Astrocyte (in vitro differentiated cells and primary cell): ENCODE results near the gene RPS6KA2. TPM values are rescaled to one million over a fixed set of nuclear protein-coding genes. Genes with fewer than 3 reads are reported as not detected.

Experiments used
- DNase-seq: peaks from one replicate; pipeline ENCODE4 v3.0.0-alpha.2; 2010; ENCODE audit warnings: low read depth
- FAIRE-seq: peaks from 2 replicates; lab custom pipeline; 2011; peaks lifted over from hg19 to GRCh38; lab: Jason Lieb, UNC
- H2AFZ ChIP-seq: 2 replicates; pipeline ENCODE4 v1.6.0; 2012; ENCODE audit warnings: low read depth, low read length, inconsistent platforms
- H3K27ac ChIP-seq: 2 replicates; pipeline ENCODE4 v1.5.1; 2011; ENCODE audit warnings: low read depth, low read length, inconsistent platforms
- H3K27me3 ChIP-seq: 2 replicates; pipeline ENCODE4 v1.6.0; 2011; ENCODE audit warnings: low read length, inconsistent platforms; ENCODE audit not compliant: insufficient read depth
- H3K36me3 ChIP-seq: 2 replicates; pipeline ENCODE4 v1.5.1; 2011; ENCODE audit warnings: low read length, inconsistent platforms; ENCODE audit not compliant: insufficient read depth
- H3K4me1 ChIP-seq: 2 replicates; pipeline ENCODE4 v1.5.1; 2011; ENCODE audit warnings: low read length, inconsistent platforms; ENCODE audit not compliant: insufficient read depth
- H3K4me2 ChIP-seq: 2 replicates; pipeline ENCODE4 v1.6.0; 2012; ENCODE audit warnings: low read length, inconsistent platforms
- H3K4me3 ChIP-seq: 2 replicates; pipeline ENCODE4 v1.5.1; 2011; ENCODE audit warnings: low read depth, mild to moderate bottlenecking, low read length, inconsistent platforms; ENCODE audit not compliant: insufficient read depth
- H3K79me2 ChIP-seq: 2 replicates; pipeline ENCODE4 v1.6.0; 2012; ENCODE audit warnings: mild to moderate bottlenecking, low read length, inconsistent platforms; ENCODE audit not compliant: insufficient read depth
- H3K9ac ChIP-seq: 2 replicates; pipeline ENCODE4 v1.6.0; 2012; ENCODE audit warnings: mild to moderate bottlenecking, low read length, inconsistent platforms
- H3K9me3 ChIP-seq: 2 replicates; pipeline ENCODE4 v1.5.1; 2012; ENCODE audit warnings: low read depth, mild to moderate bottlenecking, low read length, inconsistent platforms; ENCODE audit not compliant: insufficient read depth
- H4K20me1 ChIP-seq: 2 replicates; pipeline ENCODE4 v1.6.0; 2012; ENCODE audit warnings: low read length, inconsistent platforms; ENCODE audit not compliant: insufficient read depth
- H3K27ac Mint-ChIP-seq: one replicate; pipeline ENCODE4 v1.8.0; 2021; ENCODE audit warnings: mild to moderate bottlenecking, mixed read lengths; ENCODE audit not compliant: unreplicated experiment
- H3K27me3 Mint-ChIP-seq: one replicate; pipeline ENCODE4 v1.8.0; 2021; ENCODE audit warnings: low read depth, mixed read lengths; ENCODE audit not compliant: unreplicated experiment
- H3K36me3 Mint-ChIP-seq: one replicate; pipeline ENCODE4 v1.8.0; 2021; ENCODE audit warnings: low read depth, mixed read lengths; ENCODE audit not compliant: unreplicated experiment
- H3K4me1 Mint-ChIP-seq: one replicate; pipeline ENCODE4 v1.8.0; 2021; ENCODE audit warnings: low read depth, mixed read lengths; ENCODE audit not compliant: unreplicated experiment
- H3K4me3 Mint-ChIP-seq: one replicate; pipeline ENCODE4 v1.8.0; 2021; ENCODE audit warnings: mild to moderate bottlenecking, moderate library complexity, mixed read lengths; ENCODE audit not compliant: unreplicated experiment
- H3K9me3 Mint-ChIP-seq: one replicate; pipeline ENCODE4 v1.8.0; 2021; ENCODE audit warnings: mild to moderate bottlenecking, mixed read lengths; ENCODE audit not compliant: unreplicated experiment
- CTCF ChIP-seq: IDR thresholded peaks from 2 replicates; pipeline ENCODE4 v1.5.1; 2011; ENCODE audit warnings: low read depth, mild to moderate bottlenecking, inconsistent platforms, low read length, moderate library complexity; ENCODE audit not compliant: insufficient read depth
- EZH2 ChIP-seq: IDR thresholded peaks from 2 replicates; pipeline ENCODE4 v1.6.1; 2012; ENCODE audit warnings: mild to moderate bottlenecking, low read length, inconsistent platforms; ENCODE audit not compliant: insufficient read depth
- total RNA-seq: library from RNA; stranded (reverse); gene quantifications from 2 replicates; pipeline ENCODE4 v1.2.1, GENCODE V29; 2021

Gene RPS6KA2
- total RNA-seq, 1 donor from 2014 or later, result 33.5 TPM

- H3K4me3 ChIP-seq, result no peak within 1 kb of the TSS
- no peak within 1 kb of the TSS for H3K27ac Mint-ChIP-seq
- peaks cover 56% of the 10 kb centered on the region for H3K79me2 ChIP-seq
Measured at GRCh38 chr6:166586424-166587156, 40.5 kb downstream of the RPS6KA2 start, which contains the start of gene RAMACL. RAMACL (minus strand) TSS chr6:166586678; CDS start chr6:166586477, 201 bp downstream.

GRCh38 chr6:166584853-166585429 lies 42.1 kb downstream of the RPS6KA2 start:
- H3K4me1 ChIP-seq, result peaks cover 14% of the 10 kb centered on the region
- peaks cover 2% of the 10 kb centered on the region for H3K36me3 Mint-ChIP-seq
- H3K4me2 ChIP-seq, result peak overlapping the region; percentile 3
- H3K27ac ChIP-seq, result peak overlapping the region; percentile 0
- H3K27me3 ChIP-seq, result no peaks in the 10 kb centered on the region
- H3K4me3 Mint-ChIP-seq, result peak overlapping the region; percentile 45
- H4K20me1 ChIP-seq, result no peaks in the 10 kb centered on the region
- H3K9me3 ChIP-seq, result no peaks in the 10 kb centered on the region
- peaks cover 42% of the 10 kb centered on the region for H3K4me1 Mint-ChIP-seq
- DNase-seq, result no peak
- no peak overlapping the region for H3K27ac Mint-ChIP-seq
- H3K9ac ChIP-seq, result peak overlapping the region; percentile 3
- H3K9me3 Mint-ChIP-seq, result no peaks in the 10 kb centered on the region
- H3K36me3 ChIP-seq, result no peaks in the 10 kb centered on the region
- H3K79me2 ChIP-seq, result peaks cover 41% of the 10 kb centered on the region
- FAIRE-seq, result no peak
- no peak overlapping the region for H2AFZ ChIP-seq
- H3K27me3 Mint-ChIP-seq, result no peaks in the 10 kb centered on the region
- TF ChIP-seq CTCF (no peak), EZH2 (no peak)
- no peak overlapping the region for H3K4me3 ChIP-seq

More at GRCh38 chr6:166586424-166587156, 40.5 kb downstream of the RPS6KA2 start, which contains the start of gene RAMACL:
- Mint-ChIP-seq H3K9me3 (no peaks in the 10 kb centered on the region), H3K27me3 (no peaks in the 10 kb centered on the region), H3K36me3 (peaks cover 2% of the 10 kb centered on the region), H3K4me1 (peaks cover 45% of the 10 kb centered on the region), H3K4me3 (no peak within 1 kb of the TSS)
- H4K20me1 ChIP-seq, result no peaks in the 10 kb centered on the region
- H2AFZ ChIP-seq, result no peak within 1 kb of the TSS
- FAIRE-seq (no peak), DNase-seq (no peak)
- TF ChIP-seq EZH2 (no peak), CTCF (no peak)
- H3K4me1 ChIP-seq, result peaks cover 20% of the 10 kb centered on the region
- no peaks in the 10 kb centered on the region for H3K9me3 ChIP-seq
- H3K4me2 ChIP-seq, result no peak within 1 kb of the TSS
- no peaks in the 10 kb centered on the region for H3K27me3 ChIP-seq
- H3K27ac ChIP-seq, result no peak within 1 kb of the TSS
- no peaks in the 10 kb centered on the region for H3K36me3 ChIP-seq
- H3K9ac ChIP-seq, result no peak within 1 kb of the TSS

- no peaks in the 10 kb centered on the region for H3K9me3 Mint-ChIP-seq
- H3K4me1 ChIP-seq, result peaks cover 6% of the 10 kb centered on the region
- no peaks in the 10 kb centered on the region for H3K36me3 ChIP-seq
- H3K27me3 ChIP-seq, result no peaks in the 10 kb centered on the region
- no peak for FAIRE-seq
- no peak for DNase-seq
- H3K27ac Mint-ChIP-seq, result no peak overlapping the region
- TF ChIP-seq CTCF (no peak), EZH2 (no peak)
- H3K9ac ChIP-seq, result no peak overlapping the region
- no peak overlapping the region for H3K4me3 Mint-ChIP-seq
- no peaks in the 10 kb centered on the region for H4K20me1 ChIP-seq
- H3K4me1 Mint-ChIP-seq, result peaks cover 41% of the 10 kb centered on the region
- H2AFZ ChIP-seq, result no peak overlapping the region
- H3K79me2 ChIP-seq, result peaks cover 39% of the 10 kb centered on the region
- no peaks in the 10 kb centered on the region for H3K9me3 ChIP-seq
- peaks cover 4% of the 10 kb centered on the region for H3K36me3 Mint-ChIP-seq
- no peaks in the 10 kb centered on the region for H3K27me3 Mint-ChIP-seq
- H3K27ac ChIP-seq, result no peak overlapping the region
- H3K4me3 ChIP-seq, result no peak overlapping the region
- no peak overlapping the region for H3K4me2 ChIP-seq
Measured at GRCh38 chr6:166584155-166584554, 42.9 kb downstream of the RPS6KA2 start.
